ENCODE results near the gene AGPAT2.

GRCh38 chr9:136656795-136657611 lies 30.3 kb downstream of the AGPAT2 start:
- TF ChIP-seq, protein P1, sequence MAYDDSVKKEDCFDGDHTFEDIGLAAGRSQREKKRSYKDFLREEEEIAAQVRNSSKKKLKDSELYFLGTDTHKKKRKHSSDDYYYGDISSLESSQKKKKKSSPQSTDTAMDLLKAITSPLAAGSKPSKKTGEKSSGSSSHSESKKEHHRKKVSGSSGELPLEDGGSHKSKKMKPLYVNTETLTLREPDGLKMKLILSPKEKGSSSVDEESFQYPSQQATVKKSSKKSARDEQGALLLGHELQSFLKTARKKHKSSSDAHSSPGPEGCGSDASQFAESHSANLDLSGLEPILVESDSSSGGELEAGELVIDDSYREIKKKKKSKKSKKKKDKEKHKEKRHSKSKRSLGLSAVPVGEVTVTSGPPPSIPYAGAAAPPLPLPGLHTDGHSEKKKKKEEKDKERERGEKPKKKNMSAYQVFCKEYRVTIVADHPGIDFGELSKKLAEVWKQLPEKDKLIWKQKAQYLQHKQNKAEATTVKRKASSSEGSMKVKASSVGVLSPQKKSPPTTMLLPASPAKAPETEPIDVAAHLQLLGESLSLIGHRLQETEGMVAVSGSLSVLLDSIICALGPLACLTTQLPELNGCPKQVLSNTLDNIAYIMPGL (CRISPR knock-in tag; IDR thresholded peaks at IDR 0.05): no peak
- no peak for TF ChIP-seq AFF4 (CRISPR knock-in tag; IDR thresholded peaks at IDR 0.05; ENCODE audit: borderline replicate concordance)
- no peak for TF ChIP-seq ATF2 (CRISPR knock-in tag; IDR thresholded peaks at IDR 0.05; ENCODE audit: borderline replicate concordance, low read depth)
- TF ChIP-seq, protein P2, sequence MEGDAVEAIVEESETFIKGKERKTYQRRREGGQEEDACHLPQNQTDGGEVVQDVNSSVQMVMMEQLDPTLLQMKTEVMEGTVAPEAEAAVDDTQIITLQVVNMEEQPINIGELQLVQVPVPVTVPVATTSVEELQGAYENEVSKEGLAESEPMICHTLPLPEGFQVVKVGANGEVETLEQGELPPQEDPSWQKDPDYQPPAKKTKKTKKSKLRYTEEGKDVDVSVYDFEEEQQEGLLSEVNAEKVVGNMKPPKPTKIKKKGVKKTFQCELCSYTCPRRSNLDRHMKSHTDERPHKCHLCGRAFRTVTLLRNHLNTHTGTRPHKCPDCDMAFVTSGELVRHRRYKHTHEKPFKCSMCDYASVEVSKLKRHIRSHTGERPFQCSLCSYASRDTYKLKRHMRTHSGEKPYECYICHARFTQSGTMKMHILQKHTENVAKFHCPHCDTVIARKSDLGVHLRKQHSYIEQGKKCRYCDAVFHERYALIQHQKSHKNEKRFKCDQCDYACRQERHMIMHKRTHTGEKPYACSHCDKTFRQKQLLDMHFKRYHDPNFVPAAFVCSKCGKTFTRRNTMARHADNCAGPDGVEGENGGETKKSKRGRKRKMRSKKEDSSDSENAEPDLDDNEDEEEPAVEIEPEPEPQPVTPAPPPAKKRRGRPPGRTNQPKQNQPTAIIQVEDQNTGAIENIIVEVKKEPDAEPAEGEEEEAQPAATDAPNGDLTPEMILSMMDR (IDR thresholded peaks at IDR 0.05): no peak
- no peak for TF ChIP-seq GRHL2 (CRISPR knock-in tag; IDR thresholded peaks at IDR 0.05; ENCODE audit: insufficient replicate concordance, severe bottlenecking)
- TF ChIP-seq FOXP4 (CRISPR knock-in tag; IDR thresholded peaks at IDR 0.05): no peak

All from WTC11 (cell line).